Tibial nerve (tissue), 4 donors: Measurements from ENCODE around the gene SP2. TPM values are rescaled to one million over a fixed set of nuclear protein-coding genes. Genes with fewer than 3 reads are reported as not detected.

ENCODE experiments used
- DNase-seq, 2 donors: peaks; one replicate each; pipeline ENCODE4 v3.0.0-alpha.2; 2019; ENCODE audit warnings: low spot score in 2 of 2
- H3K27ac ChIP-seq, 4 donors: fragments of 200-600 bp; sonication (generic) in 3 of 4; one replicate each; pipeline ENCODE4 v1.5.1; 2017 to 2019; ENCODE audit warnings: mild to moderate bottlenecking in 1 of 4
- H3K27me3 ChIP-seq, 2 donors: fragments of 200-600 bp; sonication (generic) in 1 of 2; one replicate each; pipeline versions ENCODE4 v1.5.1 to v1.6.0; 2017 to 2019
- H3K36me3 ChIP-seq, 3 donors: fragments of 200-600 bp; sonication (generic); one replicate each; pipeline ENCODE4 v1.5.1; 2018 to 2019
- H3K4me1 ChIP-seq, 4 donors: fragments of 200-600 bp; sonication (generic) in 3 of 4; one replicate each; pipeline ENCODE4 v1.5.1; 2017 to 2019
- H3K4me3 ChIP-seq, 4 donors: fragments of 200-600 bp; sonication (generic) in 3 of 4; one replicate each; pipeline ENCODE4 v1.5.1; 2017 to 2019; ENCODE audit warnings: mild to moderate bottlenecking in 1 of 4, moderate library complexity in 1 of 4
- H3K9me3 ChIP-seq, 4 donors: fragments of 200-600 bp; sonication (generic) in 3 of 4; one replicate each; pipeline ENCODE4 v1.5.1; 2017 to 2019
- EP300 ChIP-seq, 2 donors: sonication (generic); formaldehyde crosslinking; IDR thresholded peaks; one replicate each; pipeline ENCODE4 v1.6.1; 2017; ENCODE audit warnings: antibody characterized with exemption in 2 of 2, mild to moderate bottlenecking in 1 of 2
- POLR2A ChIP-seq, 2 donors: fragments of 450-650 bp; IDR thresholded peaks; one replicate each; pipeline ENCODE4 v1.6.1; 2017; ENCODE audit warnings: antibody characterized with exemption in 2 of 2, mild to moderate bottlenecking in 2 of 2, moderate library complexity in 2 of 2
- WGBS, 2 donors: methylation state at CpG; one replicate each; pipeline ENCODE4 v1.1.5; 2018; 5-methylcytosine and 5-hydroxymethylcytosine counted together
- total RNA-seq, 4 donors: library from RNA; depleted of rRNA; stranded (reverse); fragments of >200 nt; gene quantifications; one replicate each; pipeline ENCODE4 v1.1.0, GENCODE V29; 2016
- TF ChIP-seq, protein P1 (sequence below), 5 experiments: fragments of 200-600 bp in 3 of 5; fragments of 450-650 bp in 2 of 5; sonication (generic) in 3 of 5; IDR thresholded peaks; one replicate each; pipeline ENCODE4 v1.5.1; 2016 to 2019; ENCODE audit warnings: antibody characterized with exemption in 5 of 5, mild to moderate bottlenecking in 3 of 5, moderate library complexity in 2 of 5

Gene SP2
- total RNA-seq, 4 donors from 2014 or later: 5.9 to 7.2 (median 7.1) TPM

DNA sequence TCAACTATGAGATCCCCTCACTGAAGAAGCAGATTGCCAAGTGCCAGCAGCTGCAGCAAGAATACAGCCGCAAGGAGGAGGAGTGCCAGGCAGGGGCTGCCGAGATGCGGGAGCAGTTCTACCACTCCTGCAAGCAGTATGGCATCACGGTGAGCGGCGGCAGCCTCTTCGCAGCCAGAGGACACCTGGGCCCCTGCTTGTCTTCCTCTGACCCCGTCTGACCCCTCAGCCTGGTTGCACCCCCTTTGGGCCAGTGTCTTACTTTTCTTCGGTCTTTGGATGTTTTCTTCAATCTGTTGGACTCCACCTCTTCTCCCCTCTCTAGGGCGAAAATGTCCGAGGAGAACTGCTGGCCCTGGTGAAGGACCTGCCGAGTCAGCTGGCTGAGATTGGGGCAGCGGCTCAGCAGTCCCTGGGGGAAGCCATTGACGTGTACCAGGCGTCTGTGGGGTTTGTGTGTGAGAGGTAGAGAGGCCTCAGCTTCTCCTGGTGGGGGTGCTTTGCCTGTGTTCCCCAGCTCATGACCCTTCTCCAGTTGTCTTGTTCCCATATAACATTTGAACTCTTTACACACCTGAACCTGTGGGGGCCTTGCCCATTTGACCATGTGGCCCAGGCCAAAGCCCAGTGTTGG is 79.3 kb downstream of the SP2 start:
- Histone ChIP-seq H3K9me3 (no peaks in the 10 kb centered on the region), H3K36me3 (peaks cover 0 to 71% (median 22%) of the 10 kb centered on the region in 3 donors), H3K27ac (no peak overlapping the region), H3K4me3 (no peak overlapping the region), H3K4me1 (peaks cover 0 to 25% (median 3%) of the 10 kb centered on the region in 4 donors), H3K27me3 (no peaks in the 10 kb centered on the region)
- WGBS, 2 donors: 77 to 82% methylated on average over 15 of the region's 15 CpGs
- TF ChIP-seq, protein P1, sequence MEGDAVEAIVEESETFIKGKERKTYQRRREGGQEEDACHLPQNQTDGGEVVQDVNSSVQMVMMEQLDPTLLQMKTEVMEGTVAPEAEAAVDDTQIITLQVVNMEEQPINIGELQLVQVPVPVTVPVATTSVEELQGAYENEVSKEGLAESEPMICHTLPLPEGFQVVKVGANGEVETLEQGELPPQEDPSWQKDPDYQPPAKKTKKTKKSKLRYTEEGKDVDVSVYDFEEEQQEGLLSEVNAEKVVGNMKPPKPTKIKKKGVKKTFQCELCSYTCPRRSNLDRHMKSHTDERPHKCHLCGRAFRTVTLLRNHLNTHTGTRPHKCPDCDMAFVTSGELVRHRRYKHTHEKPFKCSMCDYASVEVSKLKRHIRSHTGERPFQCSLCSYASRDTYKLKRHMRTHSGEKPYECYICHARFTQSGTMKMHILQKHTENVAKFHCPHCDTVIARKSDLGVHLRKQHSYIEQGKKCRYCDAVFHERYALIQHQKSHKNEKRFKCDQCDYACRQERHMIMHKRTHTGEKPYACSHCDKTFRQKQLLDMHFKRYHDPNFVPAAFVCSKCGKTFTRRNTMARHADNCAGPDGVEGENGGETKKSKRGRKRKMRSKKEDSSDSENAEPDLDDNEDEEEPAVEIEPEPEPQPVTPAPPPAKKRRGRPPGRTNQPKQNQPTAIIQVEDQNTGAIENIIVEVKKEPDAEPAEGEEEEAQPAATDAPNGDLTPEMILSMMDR (IDR thresholded peaks at IDR 0.05): no peak
- TF ChIP-seq EP300 (IDR thresholded peaks at IDR 0.05) (no peak), POLR2A (IDR thresholded peaks at IDR 0.05) (no peak)
- no peak for DNase-seq

DNA sequence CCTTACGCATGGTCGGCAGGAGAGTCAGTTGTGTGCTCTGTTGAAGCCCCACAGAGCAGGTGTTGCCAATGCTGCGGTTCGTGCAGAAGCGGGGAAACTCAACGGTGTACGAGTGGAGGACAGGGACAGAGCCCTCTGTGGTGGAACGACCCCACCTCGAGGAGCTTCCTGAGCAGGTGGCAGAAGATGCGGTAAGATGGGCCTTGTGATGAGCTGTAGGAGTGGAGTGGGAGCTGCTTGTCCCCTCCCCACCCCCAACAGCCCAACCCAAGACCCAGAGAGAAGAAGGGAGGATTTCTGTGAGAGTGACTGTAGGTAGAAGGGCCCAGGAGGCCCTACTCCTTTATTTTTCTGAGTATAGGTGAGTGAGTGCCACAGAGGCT is 79.8 kb downstream of the SP2 start:
- Histone ChIP-seq H3K9me3 (no peaks in the 10 kb centered on the region), H3K27ac (no peak overlapping the region), H3K4me1 (peaks cover 0 to 21% (median 3%) of the 10 kb centered on the region in 4 donors), H3K36me3 (peaks cover 0 to 76% (median 26%) of the 10 kb centered on the region in 3 donors), H3K27me3 (no peaks in the 10 kb centered on the region), H3K4me3 (no peak overlapping the region)
- WGBS, 2 donors: 89 to 93% methylated on average over 10 of the region's 10 CpGs
- DNase-seq: no peak
- TF ChIP-seq POLR2A (IDR thresholded peaks at IDR 0.05): no peak
- TF ChIP-seq, protein P1 (IDR thresholded peaks at IDR 0.05): no peak
- TF ChIP-seq EP300 (IDR thresholded peaks at IDR 0.05): no peak

DNA sequence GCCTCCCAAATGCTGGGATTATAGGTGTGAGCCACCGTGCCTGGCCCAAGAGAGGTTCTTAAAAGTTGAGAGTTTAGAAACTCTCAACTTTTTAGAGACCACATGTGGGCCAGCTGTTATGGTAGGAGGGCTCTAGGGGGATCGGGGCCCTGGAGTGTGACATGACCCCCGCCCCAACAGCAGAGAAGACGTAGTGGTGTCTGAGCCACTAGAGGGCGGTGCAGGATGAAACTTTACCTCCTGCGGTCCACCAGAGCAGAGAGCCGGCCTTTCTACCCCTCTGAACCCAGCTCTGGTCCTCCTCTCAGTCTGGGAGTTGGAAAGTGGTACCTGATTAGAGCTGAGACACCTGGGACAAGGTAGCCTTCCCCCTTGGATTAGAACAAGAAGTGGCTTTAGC is 82.3 kb downstream of the SP2 start:
- Histone ChIP-seq H3K4me1 (peaks cover 0 to 10% (median 0%) of the 10 kb centered on the region in 4 donors), H3K27ac (no peak overlapping the region), H3K9me3 (no peaks in the 10 kb centered on the region), H3K27me3 (no peaks in the 10 kb centered on the region), H3K36me3 (peaks cover 0 to 100% (median 32%) of the 10 kb centered on the region in 3 donors), H3K4me3 (no peak overlapping the region)
- 19 to 25% methylated on average over 7 of the region's 7 CpGs for WGBS, 2 donors
- DNase-seq: peak in 1 of 2 donors; percentile 23
- TF ChIP-seq, protein P1 (IDR thresholded peaks at IDR 0.05): peak; percentile 58 to 83 (median 70)
- TF ChIP-seq POLR2A (IDR thresholded peaks at IDR 0.05): no peak
- TF ChIP-seq EP300 (IDR thresholded peaks at IDR 0.05): no peak

Other genes with a start within 250 kb of the SP2 start
- gene KPNB1, start 246.3 kb upstream of the SP2 start, total RNA-seq: 100 to 1,000 TPM; 164 to 205 (median 181) TPM
- 10 to 100 TPM in 2 of 4 donors, 1 to 10 TPM in 2; 6.3 to 24.6 (median 9.8) TPM for gene TBKBP1, start 202.1 kb upstream of the SP2 start, total RNA-seq
- gene TBX21, start 163.0 kb upstream of the SP2 start, total RNA-seq: 1 to 10 TPM in 3 of 4 donors, not detected in 1; 1.9 to 3.3 (median 2.1) TPM
- gene OSBPL7, start 74.4 kb upstream of the SP2 start, total RNA-seq: 10 to 100 TPM in 2 of 4 donors, 1 to 10 TPM in 2; 8.6 to 19.5 (median 11.2) TPM
- gene MRPL10, start 64.7 kb upstream of the SP2 start, total RNA-seq: 10 to 100 TPM; 23.4 to 33.4 (median 29.9) TPM
- under 1 TPM in 1 of 4 donors, not detected in 3; 0.60 TPM for gene LRRC46, start 64.6 kb upstream of the SP2 start, total RNA-seq
- 10 to 100 TPM; 49.8 to 68.6 (median 56.6) TPM for gene SCRN2, start 55.0 kb upstream of the SP2 start, total RNA-seq
- gene SP6, start 45.1 kb upstream of the SP2 start, total RNA-seq: 1 to 10 TPM in 1 of 4 donors, under 1 TPM in 3; 0.30 to 1.3 (median 0.71) TPM
- 10 to 100 TPM; 36.0 to 56.8 (median 51.2) TPM for gene PNPO, start 45.3 kb downstream of the SP2 start, total RNA-seq
- not detected for gene PRR15L, start 61.6 kb downstream of the SP2 start, total RNA-seq
- gene CDK5RAP3, start 74.9 kb downstream of the SP2 start, total RNA-seq: 100 to 1,000 TPM; 163 to 310 (median 200) TPM
- 10 to 100 TPM; 40.5 to 73.9 (median 62.2) TPM for gene COPZ2, start 141.6 kb downstream of the SP2 start, total RNA-seq
- gene NFE2L1, start 152.1 kb downstream of the SP2 start, total RNA-seq: 100 to 1,000 TPM; 216 to 327 (median 255) TPM
- 10 to 100 TPM; 24.0 to 59.0 (median 28.9) TPM for gene CBX1, start 205.2 kb downstream of the SP2 start, total RNA-seq
- gene SNX11, start 211.5 kb downstream of the SP2 start, total RNA-seq: 10 to 100 TPM; 10.0 to 17.2 (median 16.2) TPM